ENCODE results near the gene SNTN.

SNTN gene

GRCh38 chr3:63687278-63688225 is 35.1 kb downstream of the SNTN start:
- H3K36me3 ChIP-seq (ENCODE audit: insufficient read depth, low read length): no peaks in the 10 kb centered on the region
- H2AFZ ChIP-seq (ENCODE audit: low read depth, low read length): no peak overlapping the region
- no peaks in the 10 kb centered on the region for H3K9me3 ChIP-seq (ENCODE audit: low read length)
- H3K4me3 ChIP-seq (ENCODE audit: low read length): no peak overlapping the region
- no peaks in the 10 kb centered on the region for H3K27me3 ChIP-seq (ENCODE audit: insufficient read depth, low read length)
- peaks cover 11% of the 10 kb centered on the region for H3K4me1 ChIP-seq (ENCODE audit: insufficient read depth, low read length)

- Histone ChIP-seq H3K36me3 (ENCODE audit: insufficient read depth, low read length) (no peaks in the 10 kb centered on the region), H3K4me3 (ENCODE audit: low read length) (no peak overlapping the region), H3K9me3 (ENCODE audit: low read length) (no peaks in the 10 kb centered on the region), H3K4me1 (ENCODE audit: insufficient read depth, low read length) (peaks cover 11% of the 10 kb centered on the region), H3K27me3 (ENCODE audit: insufficient read depth, low read length) (no peaks in the 10 kb centered on the region), H2AFZ (ENCODE audit: low read depth, low read length) (no peak overlapping the region)
Observed at GRCh38 chr3:63689285-63689684, 36.8 kb downstream of the SNTN start.

- no peaks in the 10 kb centered on the region for H3K27me3 ChIP-seq (ENCODE audit: insufficient read depth, low read length)
- no peaks in the 10 kb centered on the region for H3K9me3 ChIP-seq (ENCODE audit: low read length)
- no peak overlapping the region for H2AFZ ChIP-seq (ENCODE audit: low read depth, low read length)
- H3K4me1 ChIP-seq (ENCODE audit: insufficient read depth, low read length): no peaks in the 10 kb centered on the region
- H3K36me3 ChIP-seq (ENCODE audit: insufficient read depth, low read length): no peaks in the 10 kb centered on the region
- H3K4me3 ChIP-seq (ENCODE audit: low read length): no peak overlapping the region
Observed at GRCh38 chr3:63693351-63693750, 40.9 kb downstream of the SNTN start.

- Histone ChIP-seq H3K4me3 (ENCODE audit: low read length) (no peak overlapping the region), H3K9me3 (ENCODE audit: low read length) (no peaks in the 10 kb centered on the region), H3K27me3 (ENCODE audit: insufficient read depth, low read length) (no peaks in the 10 kb centered on the region), H3K36me3 (ENCODE audit: insufficient read depth, low read length) (no peaks in the 10 kb centered on the region), H2AFZ (ENCODE audit: low read depth, low read length) (no peak overlapping the region), H3K4me1 (ENCODE audit: insufficient read depth, low read length) (no peaks in the 10 kb centered on the region)
Observed at GRCh38 chr3:63705092-63705645, 52.7 kb downstream of the SNTN start.

- H2AFZ ChIP-seq (ENCODE audit: low read depth, low read length): no peak overlapping the region
- no peaks in the 10 kb centered on the region for H3K4me1 ChIP-seq (ENCODE audit: insufficient read depth, low read length)
- H3K9me3 ChIP-seq (ENCODE audit: low read length): no peaks in the 10 kb centered on the region
- no peaks in the 10 kb centered on the region for H3K36me3 ChIP-seq (ENCODE audit: insufficient read depth, low read length)
- H3K4me3 ChIP-seq (ENCODE audit: low read length): no peak overlapping the region
- H3K27me3 ChIP-seq (ENCODE audit: insufficient read depth, low read length): no peaks in the 10 kb centered on the region
Observed at GRCh38 chr3:63706321-63707085, 54.0 kb downstream of the SNTN start.

GRCh38 chr3:63707731-63708130 is 55.3 kb downstream of the SNTN start:
- Histone ChIP-seq H3K9me3 (ENCODE audit: low read length) (no peaks in the 10 kb centered on the region), H3K4me3 (ENCODE audit: low read length) (no peak overlapping the region), H2AFZ (ENCODE audit: low read depth, low read length) (no peak overlapping the region), H3K27me3 (ENCODE audit: insufficient read depth, low read length) (no peaks in the 10 kb centered on the region), H3K36me3 (ENCODE audit: insufficient read depth, low read length) (no peaks in the 10 kb centered on the region), H3K4me1 (ENCODE audit: insufficient read depth, low read length) (no peaks in the 10 kb centered on the region)

- Histone ChIP-seq H3K4me3 (ENCODE audit: low read length) (no peak overlapping the region), H3K27me3 (ENCODE audit: insufficient read depth, low read length) (no peaks in the 10 kb centered on the region), H2AFZ (ENCODE audit: low read depth, low read length) (no peak overlapping the region), H3K9me3 (ENCODE audit: low read length) (no peaks in the 10 kb centered on the region), H3K4me1 (ENCODE audit: insufficient read depth, low read length) (no peaks in the 10 kb centered on the region), H3K36me3 (ENCODE audit: insufficient read depth, low read length) (no peaks in the 10 kb centered on the region)
Observed at GRCh38 chr3:63709576-63709975, 57.1 kb downstream of the SNTN start.

Measured in neuron (in vitro differentiated cells).